ENCODE measurements around the gene STX11. TPM values are rescaled to one million over a fixed set of nuclear protein-coding genes. Genes with fewer than 3 reads are reported as not detected.

Gene STX11
- total and polyA plus RNA-seq, 2 of the 13 experiments (the other 11 are each of a cell fraction or from before 2014, with no cell fraction given) = 0.03 TPM; not detected in 1

- TF ChIP-seq ZBTB10 (CRISPR knock-in tag; IDR thresholded peaks at IDR 0.05; ENCODE audit: borderline replicate concordance) (peak; percentile 82), NR2F1 (CRISPR knock-in tag; IDR thresholded peaks at IDR 0.05) (peak in 1 of 2 experiments; percentile 5; a peak in 1 of 4 replicates), GZF1 (CRISPR knock-in tag; IDR thresholded peaks at IDR 0.05) (peak; percentile 86; the same call in 1 of the 2 replicates), PHF21A (CRISPR knock-in tag; IDR thresholded peaks at IDR 0.05) (peak; percentile 90), THAP9 (CRISPR knock-in tag; IDR thresholded peaks at IDR 0.05; ENCODE audit: borderline replicate concordance) (peak; percentile 88), ZSCAN29 (CRISPR knock-in tag; conservative IDR thresholded peaks at IDR 0.05) (peak; percentile 68; the same call in 1 of the 2 replicates), GATA4 (IDR thresholded peaks at IDR 0.05; ENCODE audit: borderline replicate concordance, low read depth) (peak; percentile 60; the same call in 1 of the 2 replicates), CSRNP1 (CRISPR knock-in tag; IDR thresholded peaks at IDR 0.05) (peak; percentile 98), THAP11 (CRISPR knock-in tag; IDR thresholded peaks at IDR 0.05) (peak; percentile 77; the same call in 1 of the 2 replicates), SNAPC5 (CRISPR knock-in tag; IDR thresholded peaks at IDR 0.05; ENCODE audit: borderline replicate concordance) (0 out of 2 replicates have a peak, but pooled peaks have one; percentile 84), REXO4 (CRISPR knock-in tag; IDR thresholded peaks at IDR 0.05; ENCODE audit: borderline replicate concordance) (no peak), KMT2A (CRISPR knock-in tag; IDR thresholded peaks at IDR 0.05) (peak; percentile 84; the same call in 1 of the 2 replicates), ZNF263 (CRISPR knock-in tag; IDR thresholded peaks at IDR 0.05) (no peak; the same call in none of the 2 replicates), ZNF770 (CRISPR knock-in tag; IDR thresholded peaks at IDR 0.05) (peak; percentile 92), PAF1 (CRISPR knock-in tag; IDR thresholded peaks at IDR 0.05) (no peak), RARA (CRISPR knock-in tag; IDR thresholded peaks at IDR 0.05) (peak; percentile 25), GPN1 (CRISPR knock-in tag; IDR thresholded peaks at IDR 0.05; ENCODE audit: borderline replicate concordance) (no peak), YY1 (IDR thresholded peaks at IDR 0.05; ENCODE audit: insufficient read depth, insufficient replicate concordance, low read depth, low read length) (peak; percentile 72)
Measured at GRCh38 chr6:144215932-144216667, 65.8 kb downstream of the STX11 start (continued).

All from HepG2 (cell line).